ENCODE results near the gene NRAP. TPM values are rescaled to one million over a fixed set of nuclear protein-coding genes. Genes with fewer than 3 reads are reported as not detected.

The NRAP gene
- polyA plus RNA-seq, 3 donors: not detected

DNA sequence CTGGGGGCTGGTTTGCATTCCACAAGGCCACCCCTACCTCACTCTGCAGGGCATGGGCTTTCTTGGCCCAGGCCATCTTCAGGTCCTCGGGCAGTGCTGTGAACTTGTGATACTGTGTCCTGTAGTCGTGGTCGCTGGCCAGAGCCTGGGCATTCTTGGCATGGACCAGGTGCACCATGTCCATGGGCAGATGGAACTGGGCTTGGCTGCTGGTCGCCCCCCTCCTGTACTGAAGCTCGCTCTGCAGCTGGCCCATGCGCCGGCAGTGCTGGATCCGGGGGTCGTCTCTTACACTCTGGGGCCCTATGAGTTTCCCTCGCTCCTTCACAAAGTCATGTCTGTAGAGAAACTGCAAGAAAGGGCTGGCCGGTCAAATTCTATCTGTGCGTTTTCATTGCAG lies 59.3 kb downstream of the NRAP start:
- Mint-ChIP-seq H3K9me3 (peaks cover 0 to 9% (median 3%) of the 10 kb centered on the region in 7 donors), H3K27ac (no peak overlapping the region), H3K27me3 (ENCODE audit: low read depth in 3 of 3) (peaks cover 6 to 9% (median 8%) of the 10 kb centered on the region in 3 donors), H3K36me3 (no peaks in the 10 kb centered on the region), H3K4me1 (no peaks in the 10 kb centered on the region), H3K4me3 (no peak overlapping the region)
- intact Hi-C loops (cut with micrococcal nuclease): no loop called here
- TF ChIP-seq, protein P1, sequence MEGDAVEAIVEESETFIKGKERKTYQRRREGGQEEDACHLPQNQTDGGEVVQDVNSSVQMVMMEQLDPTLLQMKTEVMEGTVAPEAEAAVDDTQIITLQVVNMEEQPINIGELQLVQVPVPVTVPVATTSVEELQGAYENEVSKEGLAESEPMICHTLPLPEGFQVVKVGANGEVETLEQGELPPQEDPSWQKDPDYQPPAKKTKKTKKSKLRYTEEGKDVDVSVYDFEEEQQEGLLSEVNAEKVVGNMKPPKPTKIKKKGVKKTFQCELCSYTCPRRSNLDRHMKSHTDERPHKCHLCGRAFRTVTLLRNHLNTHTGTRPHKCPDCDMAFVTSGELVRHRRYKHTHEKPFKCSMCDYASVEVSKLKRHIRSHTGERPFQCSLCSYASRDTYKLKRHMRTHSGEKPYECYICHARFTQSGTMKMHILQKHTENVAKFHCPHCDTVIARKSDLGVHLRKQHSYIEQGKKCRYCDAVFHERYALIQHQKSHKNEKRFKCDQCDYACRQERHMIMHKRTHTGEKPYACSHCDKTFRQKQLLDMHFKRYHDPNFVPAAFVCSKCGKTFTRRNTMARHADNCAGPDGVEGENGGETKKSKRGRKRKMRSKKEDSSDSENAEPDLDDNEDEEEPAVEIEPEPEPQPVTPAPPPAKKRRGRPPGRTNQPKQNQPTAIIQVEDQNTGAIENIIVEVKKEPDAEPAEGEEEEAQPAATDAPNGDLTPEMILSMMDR (IDR thresholded peaks at IDR 0.05): no peak
- H3K27me3 ChIP-seq (ENCODE audit: control insufficient read depth in 2 of 2, insufficient read depth in 2 of 2, low read length in 2 of 2): peaks cover 0 to 5% of the 10 kb centered on the region in 2 donors
- no peaks in the 10 kb centered on the region for H4K20me1 ChIP-seq (ENCODE audit: insufficient read depth, low read length)
- no peaks in the 10 kb centered on the region for H3K4me1 ChIP-seq (ENCODE audit: control insufficient read depth in 1 of 2, insufficient read depth in 2 of 2, low read length in 2 of 2)
- H3K9ac ChIP-seq (ENCODE audit: insufficient read depth, low read length, poor library complexity, severe bottlenecking): no peak overlapping the region
- H3K79me2 ChIP-seq (ENCODE audit: insufficient read depth, low read length): no peaks in the 10 kb centered on the region
- H2AFZ ChIP-seq (ENCODE audit: insufficient read depth, low read depth, low read length, poor library complexity, severe bottlenecking): no peak overlapping the region
- H3K36me3 ChIP-seq (replicated peaks in 1 of 2; ENCODE audit: control insufficient read depth in 1 of 2, insufficient read depth in 2 of 2, low read length in 2 of 2): no peaks in the 10 kb centered on the region
- no peak for DNase-seq
- no peak overlapping the region for H3K4me2 ChIP-seq (replicated peaks; ENCODE audit: extremely low read depth, low read length, poor library complexity, severe bottlenecking)
- 100% methylated on average over 9 of the region's 12 CpGs for WGBS (ENCODE audit: insufficient coverage)
- no peak overlapping the region for H3K4me3 ChIP-seq (replicated peaks in 1 of 3; ENCODE audit: low read depth in 2 of 3, low read length in 3 of 3)
- no peak overlapping the region for H3K27ac ChIP-seq (ENCODE audit: low read depth in 1 of 2, low read length in 2 of 2)
- peaks cover 0 to 9% of the 10 kb centered on the region in 2 donors for H3K9me3 ChIP-seq (replicated peaks in 1 of 2; ENCODE audit: control insufficient read depth in 1 of 2, insufficient read depth in 1 of 2, low read length in 2 of 2)

DNA sequence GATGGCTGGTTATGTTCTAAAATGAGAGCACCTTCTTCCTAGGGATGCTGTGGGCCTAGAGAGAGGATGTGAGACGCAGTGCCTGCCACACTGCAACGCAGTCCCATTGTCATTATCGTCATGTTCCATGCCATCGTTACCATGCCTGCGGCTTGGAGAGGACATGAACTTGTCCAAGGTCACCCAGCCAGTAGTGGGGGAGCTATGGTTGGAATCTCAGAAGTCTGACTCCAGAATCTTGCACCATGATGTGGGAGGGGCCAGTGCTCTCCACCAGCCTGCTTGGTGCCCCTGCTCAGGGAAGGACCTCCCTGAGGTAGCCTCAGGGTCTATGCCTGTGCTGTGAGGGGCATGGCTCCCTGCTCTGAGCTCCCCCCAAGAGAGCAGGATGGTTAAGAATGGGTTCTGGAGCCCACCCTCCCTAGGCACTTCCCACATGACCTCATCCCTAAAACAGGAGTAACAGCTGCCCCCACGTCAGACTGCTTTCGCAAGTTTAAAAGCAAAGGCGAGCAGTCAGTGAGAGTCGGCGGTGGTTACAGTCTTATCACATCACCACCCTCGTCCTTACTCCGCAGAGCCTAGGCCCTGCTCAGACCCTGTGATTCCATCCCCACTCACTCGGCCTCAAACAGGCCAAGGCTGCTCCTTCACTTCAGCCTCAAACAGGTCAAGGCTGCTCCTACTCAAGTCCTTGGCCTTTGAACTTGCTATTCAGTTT lies 60.6 kb downstream of the NRAP start:
- no peaks in the 10 kb centered on the region for H3K79me2 ChIP-seq (ENCODE audit: insufficient read depth, low read length)
- H3K9ac ChIP-seq (ENCODE audit: insufficient read depth, low read length, poor library complexity, severe bottlenecking): no peak overlapping the region
- H3K4me3 ChIP-seq (replicated peaks in 1 of 3; ENCODE audit: low read depth in 2 of 3, low read length in 3 of 3): no peak overlapping the region
- Mint-ChIP-seq H3K9me3 (peaks cover 0 to 9% (median 3%) of the 10 kb centered on the region in 7 donors), H3K27ac (no peak overlapping the region), H3K36me3 (no peaks in the 10 kb centered on the region), H3K4me1 (no peaks in the 10 kb centered on the region), H3K4me3 (no peak overlapping the region), H3K27me3 (ENCODE audit: low read depth in 3 of 3) (peaks cover 4 to 11% (median 5%) of the 10 kb centered on the region in 3 donors)
- TF ChIP-seq, protein P1 (IDR thresholded peaks at IDR 0.05): no peak
- no peaks in the 10 kb centered on the region for H3K4me1 ChIP-seq (ENCODE audit: control insufficient read depth in 1 of 2, insufficient read depth in 2 of 2, low read length in 2 of 2)
- no peak for DNase-seq
- peaks cover 0 to 5% of the 10 kb centered on the region in 2 donors for H3K27me3 ChIP-seq (ENCODE audit: control insufficient read depth in 2 of 2, insufficient read depth in 2 of 2, low read length in 2 of 2)
- no peaks in the 10 kb centered on the region for H3K36me3 ChIP-seq (replicated peaks in 1 of 2; ENCODE audit: control insufficient read depth in 1 of 2, insufficient read depth in 2 of 2, low read length in 2 of 2)
- H3K9me3 ChIP-seq (replicated peaks in 1 of 2; ENCODE audit: control insufficient read depth in 1 of 2, insufficient read depth in 1 of 2, low read length in 2 of 2): peaks cover 0 to 9% of the 10 kb centered on the region in 2 donors
- H3K27ac ChIP-seq (ENCODE audit: low read depth in 1 of 2, low read length in 2 of 2): no peak overlapping the region
- H2AFZ ChIP-seq (ENCODE audit: insufficient read depth, low read depth, low read length, poor library complexity, severe bottlenecking): no peak overlapping the region
- intact Hi-C loops (cut with micrococcal nuclease): no loop called here
- WGBS (ENCODE audit: insufficient coverage): 86% methylated on average over 13 of the region's 13 CpGs
- no peaks in the 10 kb centered on the region for H4K20me1 ChIP-seq (ENCODE audit: insufficient read depth, low read length)
- no peak overlapping the region for H3K4me2 ChIP-seq (replicated peaks; ENCODE audit: extremely low read depth, low read length, poor library complexity, severe bottlenecking)
